Calu3 (cell line): Measurements from ENCODE around the gene SGCD. TPM values are rescaled to one million over a fixed set of nuclear protein-coding genes. Genes with fewer than 3 reads are reported as not detected.

Experiments used
- BruUV-seq: library from RNA; stranded (reverse); fragments of 400-500 nt; replicated peaks from 2 replicates; lab custom pipeline; 2021; lab: Mats Ljungman, UMichigan
- CTCF ChIA-PET: fragments of 300-600 bp; sonication (Branson Sonifier 250); formaldehyde crosslinking; loops from one replicate; lab custom pipeline; 2022; ENCODE audit warnings: antibody characterized with exemption; lab: Charles Lee
- DNase-seq: peaks from one replicate; pipeline ENCODE4 v3.0.0; 2022
- H3K27ac Mint-ChIP-seq: one replicate; pipeline ENCODE4 v1.8.0; 2022; ENCODE audit warnings: mixed read lengths; ENCODE audit not compliant: unreplicated experiment
- H3K27me3 Mint-ChIP-seq: one replicate; pipeline ENCODE4 v1.8.0; 2022; ENCODE audit warnings: mixed read lengths; ENCODE audit not compliant: unreplicated experiment
- H3K36me3 Mint-ChIP-seq: one replicate; pipeline ENCODE4 v1.8.0; 2022; ENCODE audit warnings: mild to moderate bottlenecking, moderate library complexity, mixed read lengths; ENCODE audit not compliant: insufficient read depth, unreplicated experiment
- H3K4me1 Mint-ChIP-seq: one replicate; pipeline ENCODE4 v1.8.0; 2022; ENCODE audit warnings: mild to moderate bottlenecking, low read depth, mixed read lengths; ENCODE audit not compliant: unreplicated experiment
- H3K4me3 Mint-ChIP-seq: one replicate; pipeline ENCODE4 v1.8.0; 2022; ENCODE audit warnings: mild to moderate bottlenecking, low read depth, moderate library complexity, mixed read lengths; ENCODE audit not compliant: unreplicated experiment
- H3K9me3 Mint-ChIP-seq: one replicate; pipeline ENCODE4 v1.8.0; 2022; ENCODE audit warnings: low read depth, mixed read lengths; ENCODE audit not compliant: unreplicated experiment
- intact Hi-C: fragments of 100-400 bp; cut with micrococcal nuclease; formaldehyde crosslinking; loops from one replicate; pipeline ENCODE4 v1.10.0; 2022; ENCODE audit not compliant: unreplicated experiment
- total RNA-seq: library from RNA; stranded (reverse); gene quantifications from 2 replicates; pipeline ENCODE4 v1.2.3, GENCODE V29; 2022
- TF ChIP-seq, protein P1 (sequence below): fragments of 200-600 bp; IDR thresholded peaks from one replicate; pipeline ENCODE4 v1.8.0; 2022; ENCODE audit warnings: antibody characterized with exemption; ENCODE audit not compliant: unreplicated experiment

Gene SGCD
- total RNA-seq, 1 experiment from 2014 or later: not detected

GRCh38 chr5:156328161-156328560 lies 1.2 kb downstream of the SGCD start:
- intact Hi-C loops: no loop called here
- Mint-ChIP-seq H3K36me3 (no peaks in the 10 kb centered on the region), H3K4me3 (no peak overlapping the region), H3K27me3 (no peaks in the 10 kb centered on the region), H3K4me1 (no peaks in the 10 kb centered on the region), H3K9me3 (peaks cover 12% of the 10 kb centered on the region), H3K27ac (no peak overlapping the region)
- CTCF ChIA-PET: interaction anchor here (0.7 kb wide), 1 partner anchor 35 kb away, joined by 8 read pairs; no protein-coding TSS in a partner anchor
- no TSS peak for BruUV-seq
- TF ChIP-seq, protein P1, sequence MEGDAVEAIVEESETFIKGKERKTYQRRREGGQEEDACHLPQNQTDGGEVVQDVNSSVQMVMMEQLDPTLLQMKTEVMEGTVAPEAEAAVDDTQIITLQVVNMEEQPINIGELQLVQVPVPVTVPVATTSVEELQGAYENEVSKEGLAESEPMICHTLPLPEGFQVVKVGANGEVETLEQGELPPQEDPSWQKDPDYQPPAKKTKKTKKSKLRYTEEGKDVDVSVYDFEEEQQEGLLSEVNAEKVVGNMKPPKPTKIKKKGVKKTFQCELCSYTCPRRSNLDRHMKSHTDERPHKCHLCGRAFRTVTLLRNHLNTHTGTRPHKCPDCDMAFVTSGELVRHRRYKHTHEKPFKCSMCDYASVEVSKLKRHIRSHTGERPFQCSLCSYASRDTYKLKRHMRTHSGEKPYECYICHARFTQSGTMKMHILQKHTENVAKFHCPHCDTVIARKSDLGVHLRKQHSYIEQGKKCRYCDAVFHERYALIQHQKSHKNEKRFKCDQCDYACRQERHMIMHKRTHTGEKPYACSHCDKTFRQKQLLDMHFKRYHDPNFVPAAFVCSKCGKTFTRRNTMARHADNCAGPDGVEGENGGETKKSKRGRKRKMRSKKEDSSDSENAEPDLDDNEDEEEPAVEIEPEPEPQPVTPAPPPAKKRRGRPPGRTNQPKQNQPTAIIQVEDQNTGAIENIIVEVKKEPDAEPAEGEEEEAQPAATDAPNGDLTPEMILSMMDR: no peak
- DNase-seq: no peak

DNA sequence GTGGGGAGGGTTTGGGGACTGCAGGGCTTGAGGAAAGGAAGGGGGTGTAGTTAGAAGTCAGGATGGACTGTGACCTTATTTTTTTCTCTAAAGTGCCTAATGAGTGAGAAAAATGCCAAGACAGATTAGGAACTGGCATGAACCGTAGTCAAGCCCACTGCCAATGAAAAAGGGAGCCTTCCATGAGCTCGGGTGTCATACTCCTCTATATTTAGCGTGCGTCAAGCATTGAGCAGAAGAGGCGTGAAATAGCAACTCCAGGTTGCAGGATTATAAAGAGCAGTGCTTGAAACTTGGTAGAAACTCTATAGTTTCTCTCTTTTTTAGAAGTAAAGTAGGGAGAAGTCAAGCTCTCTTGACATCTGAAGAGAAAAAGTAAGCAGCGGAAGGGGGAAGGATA lies 1.8 kb downstream of the SGCD start:
- CTCF ChIA-PET: interaction anchor here (0.7 kb wide), 1 partner anchor 34 kb away, joined by 8 read pairs; no protein-coding TSS in a partner anchor
- peaks cover 9% of the 10 kb centered on the region for H3K9me3 Mint-ChIP-seq
- no peak overlapping the region for H3K4me3 Mint-ChIP-seq
- TF ChIP-seq, protein P1: no peak
- no peaks in the 10 kb centered on the region for H3K4me1 Mint-ChIP-seq
- H3K36me3 Mint-ChIP-seq: no peaks in the 10 kb centered on the region
- H3K27ac Mint-ChIP-seq: no peak overlapping the region
- no peaks in the 10 kb centered on the region for H3K27me3 Mint-ChIP-seq
- intact Hi-C loops: no loop called here
- BruUV-seq: no TSS peak
- no peak for DNase-seq

DNA sequence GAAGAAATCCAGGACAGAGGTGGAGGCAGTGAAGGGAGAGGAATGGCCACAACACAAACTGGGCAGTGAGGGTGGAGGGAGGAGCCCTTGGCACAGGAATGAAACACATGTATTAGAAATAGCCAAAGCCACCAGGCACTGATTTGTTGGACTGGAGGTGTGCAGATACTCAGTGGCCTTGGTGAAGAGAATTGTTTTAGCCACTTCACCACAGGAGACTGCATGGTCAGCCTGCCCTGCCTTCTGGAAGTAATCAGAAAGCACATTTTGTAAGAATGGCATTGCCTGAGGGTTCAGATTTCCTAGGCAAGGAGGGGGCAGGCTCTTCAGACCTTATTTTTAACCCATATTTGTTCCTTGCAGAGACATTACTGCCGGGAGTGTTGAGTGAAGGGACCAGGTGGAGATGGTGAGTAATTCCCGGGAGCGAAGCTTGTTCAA lies 2.2 kb downstream of the SGCD start:
- H3K27ac Mint-ChIP-seq: no peak overlapping the region

GRCh38 chr5:156330141-156330870 lies 3.3 kb downstream of the SGCD start:
- Mint-ChIP-seq H3K27ac (no peak overlapping the region), H3K9me3 (peaks cover 9% of the 10 kb centered on the region), H3K27me3 (no peaks in the 10 kb centered on the region), H3K4me3 (no peak overlapping the region), H3K36me3 (no peaks in the 10 kb centered on the region), H3K4me1 (no peaks in the 10 kb centered on the region)
- no peak for DNase-seq
- BruUV-seq: no TSS peak
- intact Hi-C loops: no loop called here
- CTCF ChIA-PET: interaction anchor here (0.6 kb wide), 1 partner anchor 1256 kb away, joined by 4 read pairs; no protein-coding TSS in a partner anchor
- TF ChIP-seq, protein P1: no peak

More for the DNA sequence above, 2.2 kb downstream of the SGCD start:
- Mint-ChIP-seq H3K27me3 (no peaks in the 10 kb centered on the region), H3K36me3 (no peaks in the 10 kb centered on the region), H3K4me1 (no peaks in the 10 kb centered on the region), H3K4me3 (no peak overlapping the region), H3K9me3 (peaks cover 9% of the 10 kb centered on the region)
- intact Hi-C loops: no loop called here
- TF ChIP-seq, protein P1: no peak
- CTCF ChIA-PET: no interaction called here
- no TSS peak for BruUV-seq
- no peak for DNase-seq
